CD14-positive monocyte (primary cell): ENCODE data around the gene ERBB4. TPM values are rescaled to one million over a fixed set of nuclear protein-coding genes. Genes with fewer than 3 reads are reported as not detected.

ENCODE experiments used
- DNase-seq, 3 donors: peaks; one replicate each; pipeline ENCODE4 v3.0.0-alpha.2; 2011 to 2022
- H2AFZ ChIP-seq: 2 replicates; pipeline ENCODE4 v1.6.0; 2012; ENCODE audit warnings: mild to moderate bottlenecking, low read depth, low read length, inconsistent platforms; ENCODE audit not compliant: insufficient read depth, poor library complexity, severe bottlenecking
- H3K27ac ChIP-seq, 2 donors: 1 replicate in 1 of 2; 2 replicates in 1 of 2; pipeline ENCODE4 v1.5.1; 2012 to 2013; ENCODE audit warnings: low read length in 2 of 2, control low read depth in 1 of 2, inconsistent platforms in 1 of 2, low read depth in 1 of 2, mild to moderate bottlenecking in 1 of 2
- H3K27me3 ChIP-seq, 2 donors: one replicate each; pipeline versions ENCODE4 v1.6.0 to v1.6.1; 2011 to 2013; ENCODE audit warnings: low read length in 2 of 2; ENCODE audit not compliant: control insufficient read depth in 2 of 2, insufficient read depth in 2 of 2
- H3K36me3 ChIP-seq, 2 donors: replicated peaks in 1 of 2; 1 replicate in 1 of 2; 2 replicates in 1 of 2; pipeline versions ENCODE4 v1.5.1 to v1.6.1; 2012 to 2013; ENCODE audit warnings: low read length in 2 of 2, control low read depth in 1 of 2, inconsistent platforms in 1 of 2, mild to moderate bottlenecking in 1 of 2; ENCODE audit not compliant: insufficient read depth in 2 of 2, control insufficient read depth in 1 of 2
- H3K4me1 ChIP-seq, 2 donors: 1 replicate in 1 of 2; 2 replicates in 1 of 2; pipeline versions ENCODE4 v1.5.1 to v1.6.1; 2012 to 2013; ENCODE audit warnings: low read length in 2 of 2, control low read depth in 1 of 2, inconsistent platforms in 1 of 2, mild to moderate bottlenecking in 1 of 2, moderate library complexity in 1 of 2; ENCODE audit not compliant: insufficient read depth in 2 of 2, control insufficient read depth in 1 of 2
- H3K4me2 ChIP-seq: replicated peaks from 2 replicates; pipeline ENCODE3; 2012; ENCODE audit warnings: low read length, moderate library complexity, mild to moderate bottlenecking; ENCODE audit not compliant: poor library complexity, severe bottlenecking; ENCODE audit errors: extremely low read depth
- H3K4me3 ChIP-seq, 3 experiments: fragments of 200-600 bp in 1 of 3; sonication (generic) in 1 of 3; replicated peaks in 1 of 3; 1 replicate in 2 of 3; 2 replicates in 1 of 3; pipeline ENCODE4 v1.5.1; 2011 to 2013; ENCODE audit warnings: low read length in 3 of 3, mild to moderate bottlenecking in 3 of 3, control low read depth in 2 of 3, low read depth in 2 of 3, inconsistent platforms in 1 of 3, moderate library complexity in 1 of 3
- H3K79me2 ChIP-seq: 2 replicates; pipeline ENCODE4 v1.6.0; 2012; ENCODE audit warnings: mild to moderate bottlenecking, control low read depth, inconsistent platforms, low read length, moderate library complexity; ENCODE audit not compliant: insufficient read depth
- H3K9ac ChIP-seq: 2 replicates; pipeline ENCODE4 v1.6.0; 2017; ENCODE audit warnings: low read length, mild to moderate bottlenecking; ENCODE audit not compliant: insufficient read depth, poor library complexity, severe bottlenecking
- H3K9me3 ChIP-seq, 2 donors: replicated peaks in 1 of 2; 1 replicate in 1 of 2; 2 replicates in 1 of 2; pipeline versions ENCODE4 v1.5.1 to v1.6.1; 2012 to 2013; ENCODE audit warnings: low read length in 2 of 2, control low read depth in 1 of 2; ENCODE audit not compliant: control insufficient read depth in 1 of 2, insufficient read depth in 1 of 2
- H4K20me1 ChIP-seq: 2 replicates; pipeline ENCODE4 v1.6.0; 2012; ENCODE audit warnings: mild to moderate bottlenecking, low read length, control low read depth, moderate library complexity; ENCODE audit not compliant: insufficient read depth
- H3K27ac Mint-ChIP-seq, 7 donors: one replicate each; pipeline ENCODE4 v1.8.0; 2020; ENCODE audit warnings: mild to moderate bottlenecking in 7 of 7, mixed read lengths in 7 of 7, moderate library complexity in 6 of 7, inconsistent platforms in 2 of 7
- H3K27me3 Mint-ChIP-seq, 3 donors: one replicate each; pipeline ENCODE4 v1.8.0; 2021 to 2022; ENCODE audit warnings: low read depth in 3 of 3, mild to moderate bottlenecking in 3 of 3, mixed read lengths in 3 of 3, moderate library complexity in 3 of 3, inconsistent platforms in 1 of 3
- H3K36me3 Mint-ChIP-seq, 2 donors: one replicate each; pipeline ENCODE4 v1.8.0; 2020; ENCODE audit warnings: mixed read lengths in 2 of 2, inconsistent platforms in 1 of 2, mild to moderate bottlenecking in 1 of 2
- H3K4me1 Mint-ChIP-seq: one replicate; pipeline ENCODE4 v1.8.0; 2020; ENCODE audit warnings: mild to moderate bottlenecking, mixed read lengths
- H3K4me3 Mint-ChIP-seq, 2 donors: one replicate each; pipeline ENCODE4 v1.8.0; 2020; ENCODE audit warnings: mild to moderate bottlenecking in 2 of 2, mixed read lengths in 2 of 2, moderate library complexity in 1 of 2
- H3K9me3 Mint-ChIP-seq, 7 donors: one replicate each; pipeline ENCODE4 v1.8.0; 2020 to 2022; ENCODE audit warnings: mixed read lengths in 7 of 7, mild to moderate bottlenecking in 6 of 7, moderate library complexity in 6 of 7, inconsistent platforms in 2 of 7
- CTCF ChIP-seq: fragments of 200-600 bp; IDR thresholded peaks from one replicate; pipeline ENCODE4 v1.8.0; 2022; ENCODE audit warnings: antibody characterized with exemption, mild to moderate bottlenecking
- WGBS: methylation state at CpG from one replicate; pipeline ENCODE4 v1.1.5; 2013; ENCODE audit warnings: missing lambda C conversion rate; ENCODE audit not compliant: insufficient coverage; 5-methylcytosine and 5-hydroxymethylcytosine counted together
- intact Hi-C, 2 donors: fragments of 100-400 bp; cut with micrococcal nuclease; formaldehyde crosslinking; loops; one replicate each; pipeline versions ENCODE4 v1.15.0 to v1.15.1; 2023
- polyA plus RNA-seq, 3 donors: library from polyadenylated mRNA; depleted of rRNA in 1 of 3; unstranded in 2 of 3; stranded (reverse) in 1 of 3; fragments of 300-500 nt in 2 of 3; fragments of >200 nt in 1 of 3; fragmentation: Illumina TruSeq in 2 of 3; gene quantifications; 1 replicate in 2 of 3; 2 replicates in 1 of 3; pipeline ENCODE4 v1.2.3, GENCODE V29; 2012 to 2021

The ERBB4 gene
- polyA plus RNA-seq, 3 donors: not detected

- Histone ChIP-seq H3K27ac (no peak overlapping the region), H3K4me1 (no peaks in the 10 kb centered on the region), H2AFZ (no peak overlapping the region), H3K27me3 (no peaks in the 10 kb centered on the region), H3K79me2 (no peaks in the 10 kb centered on the region), H3K36me3 (no peaks in the 10 kb centered on the region), H4K20me1 (no peaks in the 10 kb centered on the region), H3K9me3 (no peaks in the 10 kb centered on the region), H3K4me3 (no peak overlapping the region), H3K4me2 (no peak overlapping the region), H3K9ac (no peak overlapping the region)
- TF ChIP-seq CTCF: no peak
- intact Hi-C loops: no loop called here
- no peak for DNase-seq
- WGBS: 96% methylated on average over 3 of the region's 5 CpGs
- no peaks in the 10 kb centered on the region for H3K4me1 Mint-ChIP-seq
- no peaks in the 10 kb centered on the region for H3K27me3 Mint-ChIP-seq
- peaks cover 0 to 5% (median 0%) of the 10 kb centered on the region in 7 donors for H3K9me3 Mint-ChIP-seq
- H3K27ac Mint-ChIP-seq: no peak overlapping the region
- no peak overlapping the region for H3K4me3 Mint-ChIP-seq
- no peaks in the 10 kb centered on the region for H3K36me3 Mint-ChIP-seq
Measured at GRCh38 chr2:211390536-211391188, 1147.9 kb downstream of the ERBB4 start.

- no peaks in the 10 kb centered on the region for H3K36me3 Mint-ChIP-seq
- no peaks in the 10 kb centered on the region for H3K79me2 ChIP-seq
- H4K20me1 ChIP-seq: no peaks in the 10 kb centered on the region
- no peaks in the 10 kb centered on the region for H3K27me3 ChIP-seq
- H3K4me3 Mint-ChIP-seq: no peak overlapping the region
- no peaks in the 10 kb centered on the region for H3K4me1 Mint-ChIP-seq
- 40% methylated on average over 1 of the region's 6 CpGs for WGBS
- no peaks in the 10 kb centered on the region for H3K27me3 Mint-ChIP-seq
- no peak overlapping the region for H3K4me3 ChIP-seq
- no peak for DNase-seq
- no peak overlapping the region for H3K4me2 ChIP-seq
- intact Hi-C loops: no loop called here
- no peak overlapping the region for H2AFZ ChIP-seq
- H3K27ac Mint-ChIP-seq: no peak overlapping the region
- no peak overlapping the region for H3K9ac ChIP-seq
- H3K4me1 ChIP-seq: no peaks in the 10 kb centered on the region
- no peaks in the 10 kb centered on the region for H3K36me3 ChIP-seq
- TF ChIP-seq CTCF: no peak
- no peaks in the 10 kb centered on the region for H3K9me3 ChIP-seq
- H3K9me3 Mint-ChIP-seq: peaks cover 0 to 4% (median 0%) of the 10 kb centered on the region in 7 donors
- H3K27ac ChIP-seq: no peak overlapping the region
Measured at GRCh38 chr2:211387734-211388133, 1150.9 kb downstream of the ERBB4 start.
